ENCODE measurements around the gene TMIE.

The TMIE gene

DNA sequence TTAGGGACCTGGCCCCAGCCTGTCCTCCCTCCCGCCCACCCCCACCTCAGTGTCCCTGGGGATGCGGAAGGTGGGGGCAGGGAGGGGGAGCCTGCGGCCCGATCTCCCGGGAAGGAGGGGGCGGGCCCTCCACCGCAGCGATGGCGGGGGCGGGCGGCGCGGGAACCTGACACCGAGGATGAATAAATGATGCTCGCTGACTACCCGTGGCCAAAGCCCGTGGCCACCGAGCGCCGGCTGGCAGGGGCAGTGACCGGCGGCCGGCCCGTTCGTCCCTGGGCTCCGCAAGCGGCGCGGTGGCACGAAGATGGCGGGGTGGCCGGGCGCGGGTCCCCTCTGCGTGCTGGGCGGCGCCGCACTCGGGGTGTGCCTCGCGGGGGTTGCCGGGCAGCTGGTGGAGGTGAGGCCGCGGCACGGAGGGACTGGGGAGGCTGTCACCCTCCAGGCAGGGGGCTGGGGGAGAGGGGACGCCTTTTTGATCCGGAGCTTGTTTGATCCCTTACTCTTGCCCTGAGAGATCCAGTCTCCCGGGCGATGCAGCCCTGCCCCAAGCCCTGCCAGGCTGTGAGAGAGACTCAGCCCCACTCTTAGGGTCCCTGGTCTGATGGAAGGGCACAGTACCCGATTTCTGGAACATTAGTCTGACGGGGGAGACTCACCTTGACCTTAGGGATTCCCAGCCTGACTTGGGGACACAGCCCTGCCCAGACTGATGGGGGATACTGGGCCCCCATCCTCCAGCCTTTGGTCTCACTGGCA lies at the start of gene TMIE:
TMIE (plus strand) TSS at position 212 of the 759 bp plus-strand sequence; CDS start at position 308, 96 bp downstream.
- DNase-seq (ENCODE audit: extremely low read depth in 1 of 2, low read depth in 1 of 2), result no peak

- DNase-seq (ENCODE audit: extremely low read depth in 1 of 2, low read depth in 1 of 2), result no peak
Measured at GRCh38 chr3:46655271-46655670, 45.9 kb upstream of the TMIE start.

- DNase-seq (ENCODE audit: extremely low read depth in 1 of 2, low read depth in 1 of 2), result no peak
Measured at GRCh38 chr3:46656778-46657556, 44.2 kb upstream of the TMIE start.

GRCh38 chr3:46659285-46659684 lies 41.9 kb upstream of the TMIE start:
- no peak for DNase-seq (ENCODE audit: extremely low read depth in 1 of 2, low read depth in 1 of 2)

- DNase-seq (ENCODE audit: extremely low read depth in 1 of 2, low read depth in 1 of 2), result no peak
Measured at GRCh38 chr3:46660003-46660402, 41.2 kb upstream of the TMIE start.

DNA sequence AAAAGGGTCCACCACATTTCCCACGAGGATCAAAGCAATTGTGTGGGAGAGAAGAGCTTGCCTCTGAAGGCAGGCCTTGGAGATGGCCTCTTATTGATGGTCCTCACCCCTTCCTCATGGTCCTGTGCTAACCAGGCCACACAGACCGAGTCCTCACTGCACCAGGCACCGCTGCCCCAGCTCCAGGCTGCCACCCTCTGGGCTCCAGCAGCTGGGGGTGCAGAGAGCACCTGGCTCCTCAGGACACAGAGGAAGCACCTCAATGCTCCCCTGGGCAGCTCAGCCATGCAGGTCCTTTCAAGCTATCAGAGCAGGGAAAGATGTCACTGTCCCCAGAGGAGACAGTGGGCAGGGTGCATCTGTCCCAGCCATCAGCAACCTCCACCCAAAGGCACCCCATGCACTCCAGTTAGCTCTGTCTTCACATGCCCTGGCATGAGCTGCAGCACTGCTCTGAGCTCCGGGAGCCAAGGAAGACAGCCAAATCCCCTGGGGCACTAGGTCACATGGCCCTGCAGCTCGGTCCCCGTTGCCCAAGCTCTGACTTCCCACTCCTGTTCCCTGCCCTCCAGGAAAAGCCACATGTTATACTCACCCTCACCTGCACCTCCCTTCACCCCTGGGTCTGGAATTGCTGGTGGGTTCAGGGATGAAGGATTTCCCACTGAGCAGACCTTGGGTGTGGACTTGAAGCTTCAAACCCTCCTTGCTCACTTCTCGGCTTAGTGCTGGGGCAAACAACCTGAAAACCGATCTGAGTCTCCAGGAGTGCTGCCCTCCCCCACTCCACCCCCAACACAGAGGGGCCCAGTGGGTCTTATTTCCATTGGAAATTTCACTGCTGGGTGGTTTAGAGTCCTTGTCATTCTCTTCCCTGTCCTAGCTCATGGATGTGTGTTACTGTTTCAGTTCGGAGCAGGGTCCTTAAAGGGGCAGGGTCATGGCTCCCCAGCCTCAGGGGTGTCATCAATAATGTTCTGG lies 40.4 kb upstream of the TMIE start:
- no peak for DNase-seq (ENCODE audit: extremely low read depth in 1 of 2, low read depth in 1 of 2)

DNA sequence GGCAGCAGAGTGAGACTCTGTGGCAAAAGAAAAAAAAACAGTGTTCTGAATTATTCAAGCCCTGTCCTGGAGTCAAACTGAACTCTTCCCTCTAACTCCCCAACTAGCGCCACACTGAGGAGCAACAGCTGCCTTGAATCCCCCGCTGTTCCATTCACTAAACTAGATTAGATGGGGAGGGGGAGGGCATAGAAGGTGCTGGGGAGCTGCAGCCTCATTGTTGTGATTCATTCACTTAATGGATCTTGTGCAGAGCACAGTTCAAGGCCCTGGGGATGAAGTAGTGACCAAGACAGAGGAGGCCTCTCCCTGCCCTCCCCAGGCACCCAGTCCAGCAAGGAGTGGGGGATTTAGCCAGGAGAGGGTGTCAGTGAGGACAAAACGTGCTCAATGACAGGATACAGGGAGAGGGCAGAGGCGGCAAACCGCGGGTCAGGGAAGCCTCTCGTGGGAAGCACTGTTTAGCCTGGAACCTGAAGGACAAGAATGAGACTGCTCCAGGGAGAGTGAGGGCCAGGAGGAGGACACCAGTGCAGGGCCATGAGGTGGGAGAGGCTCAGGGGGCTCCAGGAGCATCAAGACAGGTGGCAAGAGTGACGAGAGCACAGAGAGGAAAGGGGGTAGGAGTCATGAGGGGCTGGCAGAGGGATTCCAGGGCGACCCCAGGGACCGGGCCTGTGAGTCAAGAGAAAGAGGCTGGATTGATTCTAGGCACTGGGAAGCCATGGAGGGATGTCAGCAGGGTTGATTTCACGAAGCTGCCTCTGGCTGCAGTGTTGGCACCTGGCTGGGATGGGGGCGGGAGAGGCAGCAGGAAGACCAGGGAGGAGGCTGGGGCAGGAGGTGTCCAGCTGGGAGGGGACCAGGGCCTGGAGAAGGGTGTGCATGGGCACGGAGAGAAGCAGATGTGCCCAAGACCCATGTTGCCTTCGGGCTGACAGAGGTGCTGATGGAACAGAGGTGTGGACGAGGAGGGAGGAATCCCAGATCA lies 39.1 kb upstream of the TMIE start:
- DNase-seq (ENCODE audit: extremely low read depth in 1 of 2, low read depth in 1 of 2), result no peak

GRCh38 chr3:46662771-46663551 lies 38.2 kb upstream of the TMIE start:
- no peak for DNase-seq (ENCODE audit: extremely low read depth in 1 of 2, low read depth in 1 of 2)

GRCh38 chr3:46663591-46664135 lies 37.5 kb upstream of the TMIE start:
- no peak for DNase-seq (ENCODE audit: extremely low read depth in 1 of 2, low read depth in 1 of 2)

GRCh38 chr3:46664188-46664970 lies 36.8 kb upstream of the TMIE start:
- DNase-seq (ENCODE audit: extremely low read depth in 1 of 2, low read depth in 1 of 2), result no peak

- DNase-seq (ENCODE audit: extremely low read depth in 1 of 2, low read depth in 1 of 2), result no peak
Measured at GRCh38 chr3:46664971-46665762, 36.0 kb upstream of the TMIE start.

DNA sequence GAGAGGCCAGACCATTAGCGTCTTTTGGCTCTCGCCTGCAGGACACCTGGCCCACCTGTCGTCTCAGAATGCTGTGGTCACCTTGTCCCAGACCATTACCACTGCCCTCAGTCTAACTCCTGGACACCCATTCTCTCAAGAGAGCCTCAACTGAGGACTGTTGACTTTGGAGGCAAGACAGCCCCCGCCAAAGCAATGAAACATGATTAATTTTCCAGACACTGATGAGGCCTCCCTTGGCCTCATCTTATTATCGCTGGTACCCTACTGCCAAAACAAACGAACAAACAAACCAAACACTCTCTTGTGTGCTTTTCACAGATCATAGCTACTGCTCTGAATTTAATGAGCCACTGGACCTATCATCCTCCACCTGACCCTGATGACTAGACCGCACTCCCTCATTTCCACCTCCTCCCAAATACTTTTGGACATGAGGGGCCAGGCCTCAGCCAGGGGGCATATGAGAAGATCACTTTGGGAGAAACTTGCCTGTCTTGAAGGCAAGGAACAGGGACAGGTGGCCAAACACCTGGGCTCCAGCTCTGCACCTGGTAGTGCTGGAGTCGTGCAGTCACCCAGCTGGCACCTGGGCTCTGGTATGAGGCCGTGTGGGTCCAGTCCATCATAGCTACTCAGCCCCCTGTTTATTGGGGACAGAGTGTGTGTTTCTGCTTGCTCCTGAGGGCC lies 35.3 kb upstream of the TMIE start:
- DNase-seq (ENCODE audit: extremely low read depth in 1 of 2, low read depth in 1 of 2), result no peak

- DNase-seq (ENCODE audit: extremely low read depth in 1 of 2, low read depth in 1 of 2), result no peak
Measured at GRCh38 chr3:46666453-46666845, 34.7 kb upstream of the TMIE start.

- no peak for DNase-seq (ENCODE audit: extremely low read depth in 1 of 2, low read depth in 1 of 2)
Measured at GRCh38 chr3:46667061-46667621, 34.1 kb upstream of the TMIE start.

DNA sequence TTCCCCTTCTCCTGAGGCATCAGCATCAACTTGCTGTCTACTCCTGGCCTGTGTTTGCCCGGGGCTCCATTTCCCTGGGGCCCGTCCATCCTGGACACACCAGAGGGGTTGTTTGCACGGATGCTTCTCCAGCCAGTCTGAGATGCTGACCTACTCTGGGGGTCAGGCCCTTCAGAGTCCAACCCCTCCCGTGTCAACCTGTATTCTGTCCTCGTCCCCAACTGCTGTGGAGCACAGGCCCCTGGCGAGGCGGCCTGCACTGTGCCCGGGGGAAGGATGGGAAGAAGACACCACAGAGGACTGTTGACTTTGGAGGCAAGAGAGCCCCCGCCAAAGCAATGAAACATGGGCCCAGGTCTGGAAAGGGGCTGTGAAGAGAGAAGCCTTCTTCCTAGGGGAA lies 33.5 kb upstream of the TMIE start:
- no peak for DNase-seq (ENCODE audit: extremely low read depth in 1 of 2, low read depth in 1 of 2)

- no peak for DNase-seq (ENCODE audit: extremely low read depth in 1 of 2, low read depth in 1 of 2)
Measured at GRCh38 chr3:46668116-46668515, 33.1 kb upstream of the TMIE start.
